Measurements from ENCODE around the gene CX3CL1. TPM values are rescaled to one million over a fixed set of nuclear protein-coding genes. Genes with fewer than 3 reads are reported as not detected.

Gene CX3CL1
- total and polyA plus RNA-seq, 2 of the 4 experiments (the other 2 are of a cell fraction): 0.18 to 0.77 TPM

GRCh38 chr16:57348327-57348726 lies 24.0 kb upstream of the CX3CL1 start:
- H3K18ac ChIP-seq (ENCODE audit: low read depth, low read length): no peak overlapping the region
- DNase-seq (no peak), ATAC-seq (ENCODE audit: low read depth) (no peak)
- CTCF ChIA-PET: interaction anchor here (0.6 to 0.7 kb wide), 2 partner anchors 16 to 51 kb away, joined by 5 to 13 read pairs; no protein-coding TSS in a partner anchor
- H3K23ac ChIP-seq (ENCODE audit: low read depth, low read length): no peak overlapping the region
- dilution Hi-C loops (cut with HindIII; ENCODE audit: low sequenced_read_pairs, unreplicated experiment) (no loop called here), intact Hi-C loops (cut with micrococcal nuclease) (no loop called here), in situ Hi-C loops (cut with MboI; ENCODE audit: low sequenced_read_pairs) (no loop called here)
- H2BK5ac ChIP-seq (ENCODE audit: low read depth, low read length, poor library complexity, severe bottlenecking): no peak overlapping the region
- H3K4ac ChIP-seq (ENCODE audit: low read depth, low read length): no peak overlapping the region
- no peak overlapping the region for H2BK20ac ChIP-seq (ENCODE audit: low read depth, low read length)
- peaks cover 50% of the 10 kb centered on the region for H3K27me3 ChIP-seq (ENCODE audit: control insufficient read depth, insufficient read depth, low read length)
- TF ChIP-seq MXI1 (IDR thresholded peaks at IDR 0.05; ENCODE audit: borderline replicate concordance, low read depth, low read length) (no peak), CHD1 (IDR thresholded peaks at IDR 0.05; ENCODE audit: low read depth, low read length) (no peak), POLR2A (IDR thresholded peaks at IDR 0.05; ENCODE audit: low read depth, low read length) (no peak)
- no peak overlapping the region for H3K4me2 ChIP-seq (ENCODE audit: low read depth, low read length)
- no peak overlapping the region for H4K91ac ChIP-seq (ENCODE audit: insufficient read depth, low read depth, low read length)
- no peak overlapping the region for H3K14ac ChIP-seq (replicated peaks; ENCODE audit: low read depth, low read length)
- H3K4me1 ChIP-seq (ENCODE audit: control insufficient read depth, insufficient read depth, low read length): no peaks in the 10 kb centered on the region
- H3K9me1 ChIP-seq (ENCODE audit: insufficient read depth, low read length): no peaks in the 10 kb centered on the region
- no peak overlapping the region for H3K56ac ChIP-seq (ENCODE audit: extremely low read depth, insufficient read depth, low read length)
- H4K5ac ChIP-seq (ENCODE audit: low read depth, low read length): no peak overlapping the region
- 75% methylated on average over 1 of the region's 2 CpGs; no CpG with 5 or more reads in 1 of the 2 experiments for WGBS, 2 experiments (ENCODE audit: extremely low coverage in 2 of 2, insufficient read length in 1 of 2)
- no peaks in the 10 kb centered on the region for H3K36me3 ChIP-seq (ENCODE audit: control insufficient read depth, insufficient read depth, low read length)
- no TSS peak for BruUV-seq (replicated peaks)
- H4K8ac ChIP-seq (ENCODE audit: low read depth in 2 of 2, low read length in 2 of 2): no peak overlapping the region
- H3K79me1 ChIP-seq (ENCODE audit: low read depth in 1 of 2, low read length in 2 of 2): no peaks in the 10 kb centered on the region
- no peak overlapping the region for H2AK5ac ChIP-seq (ENCODE audit: low read depth, low read length)
- H2AK9ac ChIP-seq (replicated peaks; ENCODE audit: low read depth, low read length, poor library complexity): no peak overlapping the region
- no peak overlapping the region for H2BK120ac ChIP-seq (ENCODE audit: low read depth, low read length)
- POLR2A ChIA-PET (ENCODE audit: unreplicated experiment): no interaction called here
- no peak overlapping the region for H3K4me3 ChIP-seq (ENCODE audit: insufficient read depth, low read depth, low read length)
- no peak overlapping the region for H3K9ac ChIP-seq (ENCODE audit: low read depth, low read length)
- no peak overlapping the region for H2AFZ ChIP-seq (replicated peaks; ENCODE audit: low read length, poor library complexity)
- no peak overlapping the region for H3K27ac ChIP-seq (ENCODE audit: insufficient read depth, low read length)
- H4K20me1 ChIP-seq (ENCODE audit: insufficient read depth, low read length): no peaks in the 10 kb centered on the region; the same call in 1 of the 2 replicates
- peaks cover 4% of the 10 kb centered on the region; the same call in 1 of the 2 replicates for H3K9me3 ChIP-seq (ENCODE audit: control insufficient read depth, insufficient read depth, low read length)
- H2BK15ac ChIP-seq (ENCODE audit: low read depth, low read length): no peak overlapping the region
